ENCODE results near the gene EHBP1L1. TPM values are rescaled to one million over a fixed set of nuclear protein-coding genes. Genes with fewer than 3 reads are reported as not detected.

Gene EHBP1L1
- 105 TPM for total RNA-seq (2021; ENCODE audit: unreplicated experiment)
- 88.5 and 90.6 TPM in 2 replicates for polyA plus RNA-seq (2012)
- percentile 84 among the genes with signal in this experiment for Bru-seq, nascent RNA
- BruChase-seq, experiment 1, labeled RNA remaining after a 6-hour chase: percentile 92 among the genes with signal in this experiment
- BruChase-seq, experiment 2, labeled RNA remaining after a 2-hour chase: percentile 89 among the genes with signal in this experiment
- long read RNA-seq, full-length matches to known transcripts: 8 of 73 reads
- long read RNA-seq, partial matches to known transcripts: 46 of 73 reads
- long read RNA-seq, other reads (novel, unspliced or antisense): 19 of 73 reads

- Histone ChIP-seq H3K9me2 (ENCODE audit: insufficient read depth) (no peaks in the 10 kb centered on the region), H3K4me3 (replicated peaks in 1 of 2; ENCODE audit: low read depth in 1 of 2, low read length in 2 of 2) (peak within 1 kb of the TSS; percentile 74 to 78), H3K9ac (ENCODE audit: low read length) (peak within 1 kb of the TSS; percentile 86), H3K36me3 (ENCODE audit: control insufficient read depth in 1 of 2, insufficient read depth in 2 of 2, low read length in 2 of 2) (peaks cover 2 to 4% of the 10 kb centered on the region in 2 experiments; a peak in 2 of 4 replicates), H3K4me2 (ENCODE audit: low read length) (peak within 1 kb of the TSS; percentile 78), H3K4me1 (ENCODE audit: control insufficient read depth in 1 of 2, insufficient read depth in 2 of 2, low read length in 2 of 2) (peaks cover 47 to 62% of the 10 kb centered on the region in 2 experiments), H3K27ac (ENCODE audit: low read depth, low read length) (peak within 1 kb of the TSS; percentile 97), H4K20me1 (ENCODE audit: insufficient read depth) (no peaks in the 10 kb centered on the region), H3K79me2 (ENCODE audit: insufficient read depth, low read length) (peaks cover 43% of the 10 kb centered on the region), H3K9me3 (ENCODE audit: control insufficient read depth in 1 of 2, insufficient read depth in 1 of 2, low read depth in 1 of 2, low read length in 2 of 2) (no peaks in the 10 kb centered on the region), H2AFZ (ENCODE audit: low read depth, low read length, poor library complexity, severe bottlenecking) (no peak within 1 kb of the TSS), H3K27me3 (ENCODE audit: insufficient read depth, low read length) (no peaks in the 10 kb centered on the region)
- no peak; the same call in 1 of the 2 replicates for TF ChIP-seq ZFX (IDR thresholded peaks at IDR 0.05)
- no peak for TF ChIP-seq RAD21 (IDR thresholded peaks at IDR 0.05; ENCODE audit: low read depth)
- TF ChIP-seq SIN3A (IDR thresholded peaks at IDR 0.05; ENCODE audit: low read depth): no peak
- TF ChIP-seq POLR2AphosphoS5 (IDR thresholded peaks at IDR 0.05; ENCODE audit: low read depth, low read length): 0 out of 2 replicates have a peak, but pooled peaks have one; percentile 49
- no peak for TF ChIP-seq CEBPB (IDR thresholded peaks at IDR 0.05; ENCODE audit: low read depth)
- no peak for TF ChIP-seq CBX3 (IDR thresholded peaks at IDR 0.05; ENCODE audit: low read depth)
- TF ChIP-seq POLR2A (IDR thresholded peaks at IDR 0.05; ENCODE audit: borderline replicate concordance, extremely low read depth, insufficient read depth, insufficient read length): peak; percentile 29
- peak; percentile 33 for ATAC-seq
- ChIA-PET CTCF (interaction anchor here (1.1 to 2.0 kb wide), 4 partner anchors 16 to 39 kb away, joined by 4 to 11 read pairs (median 6); no protein-coding TSS in a partner anchor), RAD21 (ENCODE audit: low non-redundant PET in 1 of 2, low total read pairs in 2 of 2, uncharacterized antibody in 2 of 2, unreplicated experiment in 2 of 2) (interaction anchor here in 1 of 2 experiments (1.0 kb wide), 1 partner anchor 36 kb away, joined by 3 read pairs; no protein-coding TSS in a partner anchor), POLR2A (interaction anchor here (0.7 to 1.5 kb wide), 6 partner anchors 12 to 76 kb away, joined by 3 to 5 read pairs (median 3); partner anchors contain the start of genes PCNX3 and SCYL1)
- intact Hi-C loops (cut with micrococcal nuclease): loop anchor here (2.0 kb wide), 1 partner anchor 39 kb away; the partner anchor contains the start of genes MAP3K11 and PCNX3
- DNase-seq (ENCODE audit: low read depth, low spot score): no peak
- BruUV-seq (replicated peaks): no TSS peak
Measured at GRCh38 chr11:65575568-65576231, at the start of gene EHBP1L1. Gene EHBP1L1 (plus strand): TSS chr11:65576053. CDS start chr11:65576303, 250 bp downstream.

- Histone ChIP-seq H3K9me3 (ENCODE audit: control insufficient read depth in 1 of 2, insufficient read depth in 1 of 2, low read depth in 1 of 2, low read length in 2 of 2) (no peaks in the 10 kb centered on the region), H2AFZ (ENCODE audit: low read depth, low read length, poor library complexity, severe bottlenecking) (no peak overlapping the region), H3K9ac (ENCODE audit: low read length) (0 out of 2 replicates have a peak overlapping the region, but pooled peaks have one; percentile 96), H3K27ac (ENCODE audit: low read depth, low read length) (no peak overlapping the region), H3K36me3 (ENCODE audit: control insufficient read depth in 1 of 2, insufficient read depth in 2 of 2, low read length in 2 of 2) (peaks cover 11 to 33% of the 10 kb centered on the region in 2 experiments; a peak in 3 of 4 replicates), H4K20me1 (ENCODE audit: insufficient read depth) (no peaks in the 10 kb centered on the region), H3K79me2 (ENCODE audit: insufficient read depth, low read length) (peaks cover 20% of the 10 kb centered on the region), H3K4me3 (replicated peaks in 1 of 2; ENCODE audit: low read depth in 1 of 2, low read length in 2 of 2) (no peak overlapping the region), H3K27me3 (ENCODE audit: insufficient read depth, low read length) (no peaks in the 10 kb centered on the region), H3K4me2 (ENCODE audit: low read length) (peak overlapping the region; percentile 99; the same call in 1 of the 2 replicates), H3K9me2 (ENCODE audit: insufficient read depth) (no peaks in the 10 kb centered on the region), H3K4me1 (ENCODE audit: control insufficient read depth in 1 of 2, insufficient read depth in 2 of 2, low read length in 2 of 2) (peaks cover 7 to 17% of the 10 kb centered on the region in 2 experiments; a peak in 3 of 4 replicates)
- ATAC-seq (no peak), DNase-seq (ENCODE audit: low read depth, low spot score) (no peak)
- ChIA-PET RAD21 (ENCODE audit: low non-redundant PET in 1 of 2, low total read pairs in 2 of 2, uncharacterized antibody in 2 of 2, unreplicated experiment in 2 of 2) (no interaction called here), CTCF (no interaction called here), POLR2A (no interaction called here)
- TF ChIP-seq, protein P1, sequence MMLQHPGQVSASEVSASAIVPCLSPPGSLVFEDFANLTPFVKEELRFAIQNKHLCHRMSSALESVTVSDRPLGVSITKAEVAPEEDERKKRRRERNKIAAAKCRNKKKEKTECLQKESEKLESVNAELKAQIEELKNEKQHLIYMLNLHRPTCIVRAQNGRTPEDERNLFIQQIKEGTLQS (IDR thresholded peaks at IDR 0.05): no peak
- TF ChIP-seq SRF (IDR thresholded peaks at IDR 0.05; ENCODE audit: low read depth) (no peak), SP1 (IDR thresholded peaks at IDR 0.05; ENCODE audit: low read depth) (no peak)
- intact Hi-C loops (cut with micrococcal nuclease): no loop called here
- no TSS peak for BruUV-seq (replicated peaks)
Measured at GRCh38 chr11:65526744-65527143, 49.1 kb upstream of the EHBP1L1 start.
